HCT116 (cell line): ENCODE data around the gene MECP2. TPM values are rescaled to one million over a fixed set of nuclear protein-coding genes. Genes with fewer than 3 reads are reported as not detected.

Source experiments
- ATAC-seq: fragments of 200-7000 bp; cut with Tn5 transposase; 2 replicates; pipeline ENCODE4 v1.9.1; 2020; ENCODE audit warnings: mild to moderate bottlenecking, moderate library complexity
- BruUV-seq: library from RNA; stranded (reverse); fragments of 400-500 nt; replicated peaks from 2 replicates; lab custom pipeline; 2021; lab: Mats Ljungman, UMichigan
- CTCF ChIA-PET: fragments of 300-600 bp; sonication (Branson Sonifier 250); formaldehyde crosslinking; loops from one replicate; lab custom pipeline; 2021; ENCODE audit warnings: antibody characterized with exemption; lab: Charles Lee
- POLR2A ChIA-PET: fragments of 300-600, 350-600 bp; sonication (Branson Sonifier 250); formaldehyde crosslinking; loops from one replicate; lab custom pipeline; 2021; ENCODE audit warnings: antibody characterized with exemption; lab: Charles Lee
- RAD21 ChIA-PET, 2 experiments: fragments of 300-600 bp; sonication (Branson Sonifier 250); formaldehyde crosslinking; loops; one replicate each; lab custom pipeline; 2023; ENCODE audit warnings: low total read pairs in 2 of 2; ENCODE audit not compliant: uncharacterized antibody in 2 of 2, unreplicated experiment in 2 of 2, low non-redundant PET in 1 of 2; lab: Charles Lee
- DNase-seq: peaks from one replicate; pipeline ENCODE4 v3.0.0-alpha.2; 2010; ENCODE audit warnings: low read depth, low spot score
- H2AFZ ChIP-seq: fragments of 200-600 bp; shearing (Covaris generic), sonication (generic); 2 replicates; pipeline ENCODE4 v1.6.1; 2017; ENCODE audit warnings: low read depth, mixed run types, mixed read lengths, antibody characterized with exemption, low read length; ENCODE audit not compliant: poor library complexity, severe bottlenecking
- H3K27ac ChIP-seq: 2 replicates; pipeline ENCODE4 v1.5.1; 2012; ENCODE audit warnings: low read depth, low read length
- H3K27me3 ChIP-seq: fragments of 200-600 bp; sonication (generic); 2 replicates; pipeline ENCODE4 v1.6.1; 2016; ENCODE audit warnings: mixed run types, low read length, mixed read lengths; ENCODE audit not compliant: insufficient read depth
- H3K36me3 ChIP-seq, 2 experiments: fragments of 200-500 bp in 1 of 2; fragments of 200-600 bp in 1 of 2; sonication (Bioruptor generic) in 1 of 2; sonication (generic) in 1 of 2; 2 replicates each; pipeline versions ENCODE4 v1.5.1 to v1.6.1; 2014 to 2016; ENCODE audit warnings: low read length in 2 of 2, inconsistent platforms in 1 of 2, mixed read lengths in 1 of 2, mixed run types in 1 of 2; ENCODE audit not compliant: insufficient read depth in 2 of 2, control insufficient read depth in 1 of 2
- H3K4me1 ChIP-seq, 2 experiments: fragments of 200-600 bp in 1 of 2; sonication (generic) in 1 of 2; 2 replicates each; pipeline versions ENCODE4 v1.5.1 to v1.6.1; 2012 to 2017; ENCODE audit warnings: low read length in 2 of 2, inconsistent platforms in 1 of 2, mild to moderate bottlenecking in 1 of 2, mixed read lengths in 1 of 2, mixed run types in 1 of 2, moderate library complexity in 1 of 2; ENCODE audit not compliant: insufficient read depth in 2 of 2, control insufficient read depth in 1 of 2
- H3K4me2 ChIP-seq: fragments of 200-600 bp; sonication (generic); 2 replicates; pipeline ENCODE4 v1.6.1; 2017; ENCODE audit warnings: mixed run types, low read length, mixed read lengths
- H3K4me3 ChIP-seq, 2 experiments: fragments of 200-600 bp in 1 of 2; sonication (generic) in 1 of 2; replicated peaks in 1 of 2; 2 replicates each; pipeline ENCODE4 v1.5.1; 2011 to 2016; ENCODE audit warnings: low read length in 2 of 2, control low read depth in 1 of 2, low read depth in 1 of 2, mild to moderate bottlenecking in 1 of 2, mixed read lengths in 1 of 2, mixed run types in 1 of 2
- H3K79me2 ChIP-seq: fragments of 200-600 bp; sonication (generic); 2 replicates; pipeline ENCODE4 v1.6.1; 2017; ENCODE audit warnings: mild to moderate bottlenecking, mixed run types, low read length, moderate library complexity, mixed read lengths; ENCODE audit not compliant: insufficient read depth
- H3K9ac ChIP-seq: fragments of 200-600 bp; sonication (generic); 2 replicates; pipeline ENCODE4 v1.6.1; 2016; ENCODE audit warnings: low read length, mixed read lengths
- H3K9me2 ChIP-seq: fragments of 200-600 bp; sonication (generic), shearing (Covaris generic); 2 replicates; pipeline ENCODE4 v1.6.1; 2017; ENCODE audit warnings: mixed run types, mild to moderate bottlenecking, moderate library complexity; ENCODE audit not compliant: insufficient read depth
- H3K9me3 ChIP-seq, 2 experiments: fragments of 200-500 bp in 1 of 2; fragments of 200-600 bp in 1 of 2; sonication (Bioruptor generic) in 1 of 2; sonication (generic) in 1 of 2; 2 replicates each; pipeline ENCODE4 v1.6.1; 2014 to 2017; ENCODE audit warnings: low read length in 2 of 2, mixed read lengths in 2 of 2, inconsistent platforms in 1 of 2, low read depth in 1 of 2, mild to moderate bottlenecking in 1 of 2, mixed run types in 1 of 2, moderate library complexity in 1 of 2; ENCODE audit not compliant: control insufficient read depth in 1 of 2, insufficient read depth in 1 of 2
- H4K20me1 ChIP-seq: fragments of 200-600 bp; sonication (generic), shearing (Covaris generic); 2 replicates; pipeline ENCODE4 v1.6.1; 2017; ENCODE audit warnings: mixed run types, mild to moderate bottlenecking, moderate library complexity; ENCODE audit not compliant: insufficient read depth
- CEBPB ChIP-seq: IDR thresholded peaks from 2 replicates; pipeline ENCODE4 v1.6.1; 2012; ENCODE audit warnings: low read depth
- EZH2 ChIP-seq: fragments of 200-600 bp; sonication (generic); IDR thresholded peaks from 2 replicates; pipeline ENCODE4 v1.6.1; 2017; ENCODE audit warnings: antibody characterized with exemption, mixed run types
- JUND ChIP-seq: IDR thresholded peaks from 2 replicates; pipeline ENCODE4 v1.6.1; 2012
- MAX ChIP-seq: IDR thresholded peaks from 2 replicates; pipeline ENCODE4 v1.6.1; 2012
- POLR2A ChIP-seq: IDR thresholded peaks from 2 replicates; pipeline ENCODE4 v1.7.0; 2011; ENCODE audit warnings: borderline replicate concordance; ENCODE audit not compliant: insufficient read depth, insufficient read length; ENCODE audit errors: extremely low read depth
- SP1 ChIP-seq: IDR thresholded peaks from 2 replicates; pipeline ENCODE4 v1.6.1; 2012; ENCODE audit warnings: low read depth
- TCF7L2 ChIP-seq: IDR thresholded peaks from 2 replicates; pipeline ENCODE4 v1.7.0; 2011; ENCODE audit warnings: borderline replicate concordance, inconsistent platforms; ENCODE audit not compliant: insufficient read depth, insufficient read length; ENCODE audit errors: extremely low read depth
- ZBTB33 ChIP-seq: IDR thresholded peaks from 2 replicates; pipeline ENCODE4 v1.6.1; 2011; ENCODE audit warnings: mild to moderate bottlenecking, low read length, moderate library complexity; ENCODE audit not compliant: insufficient replicate concordance; ENCODE audit errors: extremely low read depth
- ZNF274 ChIP-seq: fragments of 200-500 bp; sonication (Bioruptor generic); IDR thresholded peaks from 2 replicates; pipeline ENCODE4 v1.6.1; 2014; ENCODE audit warnings: mild to moderate bottlenecking, low read depth, low read length, inconsistent platforms
- intact Hi-C: fragments of 100-400 bp; cut with micrococcal nuclease; formaldehyde crosslinking; loops from 2 replicates; pipeline ENCODE4 v1.10.0; 2022
- total RNA-seq: library from RNA; stranded (reverse); gene quantifications from one replicate; pipeline ENCODE4 v1.2.1, GENCODE V29; 2021; ENCODE audit not compliant: unreplicated experiment
- TF ChIP-seq, protein P1 (sequence below): IDR thresholded peaks from 2 replicates; pipeline ENCODE4 v1.6.1; 2012; ENCODE audit warnings: low read depth

Gene MECP2
- total RNA-seq, 1 experiment from 2014 or later: 32.4 TPM

DNA sequence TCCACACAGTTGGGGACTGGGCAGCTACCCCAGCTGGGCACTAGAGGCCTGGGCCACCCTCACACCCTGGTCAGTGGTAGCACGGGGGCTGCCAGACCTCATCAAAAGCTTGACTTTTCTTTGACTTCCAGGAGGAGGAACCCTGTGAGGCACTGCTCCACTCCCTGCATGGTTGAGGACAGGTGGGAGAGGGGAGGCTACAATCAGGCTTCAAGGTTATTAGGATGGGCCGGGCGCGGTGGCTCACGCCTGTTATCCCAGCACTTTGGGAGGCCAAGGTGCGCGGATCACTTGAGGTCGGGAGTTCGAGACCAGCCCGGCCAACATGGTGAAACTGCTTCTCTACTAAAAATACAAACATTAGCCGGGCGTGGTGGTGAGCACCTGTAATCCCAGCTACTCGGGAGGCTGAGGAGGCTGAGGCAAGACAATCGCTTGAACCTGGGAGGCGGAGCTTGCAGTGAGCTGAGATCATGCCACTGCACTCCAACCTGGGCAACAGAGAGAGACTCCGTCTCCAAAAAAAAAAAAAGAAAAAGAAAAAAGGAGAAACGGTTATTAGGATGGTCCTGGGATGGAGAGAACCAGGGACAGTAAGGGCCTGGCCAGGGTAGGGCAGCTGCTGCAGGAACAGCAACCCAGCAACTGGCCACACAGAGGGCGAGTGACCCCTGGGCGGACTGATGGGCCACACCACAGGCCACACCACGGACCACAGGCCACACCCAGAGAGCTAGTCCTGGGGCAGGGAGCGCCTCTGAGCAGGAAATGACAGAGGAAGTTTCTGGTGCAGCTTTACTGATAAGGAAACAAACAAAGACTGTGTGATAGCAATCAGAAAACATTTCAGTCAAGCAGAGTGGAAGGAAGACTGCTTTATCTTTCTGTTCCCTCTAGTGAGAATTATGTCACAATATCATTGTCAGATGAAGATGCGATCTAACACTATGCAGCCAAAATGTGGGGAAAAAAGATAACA, 26.0 kb upstream of the MECP2 start:
- H2AFZ ChIP-seq: peak overlapping the region; percentile 54
- no peak for TF ChIP-seq CEBPB
- TF ChIP-seq, protein P1, sequence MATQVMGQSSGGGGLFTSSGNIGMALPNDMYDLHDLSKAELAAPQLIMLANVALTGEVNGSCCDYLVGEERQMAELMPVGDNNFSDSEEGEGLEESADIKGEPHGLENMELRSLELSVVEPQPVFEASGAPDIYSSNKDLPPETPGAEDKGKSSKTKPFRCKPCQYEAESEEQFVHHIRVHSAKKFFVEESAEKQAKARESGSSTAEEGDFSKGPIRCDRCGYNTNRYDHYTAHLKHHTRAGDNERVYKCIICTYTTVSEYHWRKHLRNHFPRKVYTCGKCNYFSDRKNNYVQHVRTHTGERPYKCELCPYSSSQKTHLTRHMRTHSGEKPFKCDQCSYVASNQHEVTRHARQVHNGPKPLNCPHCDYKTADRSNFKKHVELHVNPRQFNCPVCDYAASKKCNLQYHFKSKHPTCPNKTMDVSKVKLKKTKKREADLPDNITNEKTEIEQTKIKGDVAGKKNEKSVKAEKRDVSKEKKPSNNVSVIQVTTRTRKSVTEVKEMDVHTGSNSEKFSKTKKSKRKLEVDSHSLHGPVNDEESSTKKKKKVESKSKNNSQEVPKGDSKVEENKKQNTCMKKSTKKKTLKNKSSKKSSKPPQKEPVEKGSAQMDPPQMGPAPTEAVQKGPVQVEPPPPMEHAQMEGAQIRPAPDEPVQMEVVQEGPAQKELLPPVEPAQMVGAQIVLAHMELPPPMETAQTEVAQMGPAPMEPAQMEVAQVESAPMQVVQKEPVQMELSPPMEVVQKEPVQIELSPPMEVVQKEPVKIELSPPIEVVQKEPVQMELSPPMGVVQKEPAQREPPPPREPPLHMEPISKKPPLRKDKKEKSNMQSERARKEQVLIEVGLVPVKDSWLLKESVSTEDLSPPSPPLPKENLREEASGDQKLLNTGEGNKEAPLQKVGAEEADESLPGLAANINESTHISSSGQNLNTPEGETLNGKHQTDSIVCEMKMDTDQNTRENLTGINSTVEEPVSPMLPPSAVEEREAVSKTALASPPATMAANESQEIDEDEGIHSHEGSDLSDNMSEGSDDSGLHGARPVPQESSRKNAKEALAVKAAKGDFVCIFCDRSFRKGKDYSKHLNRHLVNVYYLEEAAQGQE: no peak
- no peak for TF ChIP-seq MAX
- TF ChIP-seq ZBTB33: no peak
- no peak for TF ChIP-seq POLR2A
- no peak for TF ChIP-seq TCF7L2
- TF ChIP-seq EZH2: no peak
- TF ChIP-seq JUND: no peak
- no peak for TF ChIP-seq ZNF274
- TF ChIP-seq SP1: no peak
- TF ChIP-seq, all 23 proteins: peak for 0
- intact Hi-C loops: no loop called here
- H3K4me2 ChIP-seq: peak overlapping the region; percentile 23
- no peaks in the 10 kb centered on the region for H3K79me2 ChIP-seq
- BruUV-seq: no TSS peak
- no peak overlapping the region for H3K27ac ChIP-seq
- no peak overlapping the region for H3K4me3 ChIP-seq
- peaks cover 7 to 15% of the 10 kb centered on the region in 2 experiments; a peak in 2 of 4 replicates for H3K4me1 ChIP-seq
- H4K20me1 ChIP-seq: no peaks in the 10 kb centered on the region
- H3K9ac ChIP-seq: no peak overlapping the region
- no peak for DNase-seq
- CTCF ChIA-PET: no interaction called here
- ATAC-seq: peak; percentile 63; the same call in 1 of the 2 replicates
- H3K9me3 ChIP-seq: no peaks in the 10 kb centered on the region
- H3K9me2 ChIP-seq: no peaks in the 10 kb centered on the region
- no peaks in the 10 kb centered on the region for H3K27me3 ChIP-seq
- RAD21 ChIA-PET: no interaction called here
- POLR2A ChIA-PET: no interaction called here
- H3K36me3 ChIP-seq: no peaks in the 10 kb centered on the region
